Right lobe of liver (tissue), 6 donors: Measurements from ENCODE around the gene PPP1R12A. TPM values are rescaled to one million over a fixed set of nuclear protein-coding genes. Genes with fewer than 3 reads are reported as not detected.
A peak's percentile ranks its signal among the peaks of the same experiment; 100 is the strongest.

Experiments
- ATAC-seq, 4 donors: fragments of 200-7000 bp; cut with Tn5 transposase; one replicate each; pipeline ENCODE4 v1.9.1; 2020; ENCODE audit warnings: mild to moderate bottlenecking in 4 of 4, moderate library complexity in 4 of 4
- DNase-seq, 3 donors: peaks; one replicate each; pipeline ENCODE4 v3.0.0-alpha.2; 2020
- H3K27ac ChIP-seq, 3 donors: fragments of 200-600 bp; one replicate each; pipeline ENCODE4 v1.8.0; 2022
- H3K27me3 ChIP-seq, 2 donors: fragments of 200-600 bp; one replicate each; pipeline ENCODE4 v1.8.0; 2022
- H3K36me3 ChIP-seq, 4 donors: fragments of 200-600 bp; sonication (generic) in 1 of 4; one replicate each; pipeline versions ENCODE4 v1.5.1 to v1.8.0; 2017 to 2022; ENCODE audit warnings: control low read depth in 1 of 4
- H3K4me1 ChIP-seq, 4 donors: fragments of 200-600 bp; sonication (generic) in 1 of 4; one replicate each; pipeline versions ENCODE4 v1.5.1 to v1.8.0; 2017 to 2022; ENCODE audit warnings: control low read depth in 1 of 4
- H3K4me3 ChIP-seq, 3 donors: fragments of 200-600 bp; one replicate each; pipeline ENCODE4 v1.8.0; 2022
- H3K9me3 ChIP-seq, 4 donors: fragments of 200-600 bp; sonication (generic) in 1 of 4; one replicate each; pipeline versions ENCODE4 v1.5.1 to v1.8.0; 2017 to 2022; ENCODE audit warnings: control low read depth in 1 of 4
- POLR2A ChIP-seq: fragments of 450-650 bp; IDR thresholded peaks from one replicate; pipeline ENCODE4 v1.6.1; 2017; ENCODE audit warnings: antibody characterized with exemption, mild to moderate bottlenecking
- WGBS: methylation state at CpG from one replicate; pipeline ENCODE4 v1.1.6; 2018; ENCODE audit warnings: low coverage, low lambda C conversion rate; ENCODE audit not compliant: insufficient coverage; ENCODE audit errors: missing lambda C conversion rate; 5-methylcytosine and 5-hydroxymethylcytosine counted together
- intact Hi-C, 2 donors: fragments of 100-400 bp; cut with DNase I; formaldehyde crosslinking; loops; one replicate each; pipeline versions ENCODE4 v1.11.2 to v1.14.1; 2022
- total RNA-seq, 6 experiments: library from RNA; depleted of rRNA in 2 of 6; stranded (reverse); fragments of >200 nt in 2 of 6; fragmentation: NEBNext Ultra II Directional in 3 of 6; extraction: Animal tissue kit (Norgen Biotek cat#: 25700) in 3 of 6; gene quantifications; one replicate each; pipeline versions ENCODE4 v1.1.0 to v1.2.4, GENCODE V29; 2016 to 2023
- TF ChIP-seq, protein P1 (sequence below), 4 donors: fragments of 200-600 bp in 3 of 4; fragments of 450-650 bp in 1 of 4; IDR thresholded peaks; one replicate each; pipeline versions ENCODE4 v1.5.1 to v1.8.0; 2016 to 2022; ENCODE audit warnings: antibody characterized with exemption in 4 of 4, mild to moderate bottlenecking in 2 of 4
- donor health status: DM: no; HTN: yes; CAD: no.
- donor health status: DM: no; HTN: no; CAD: no.
- donor health status: DM: no; HTN: no; CAD: no.
- donor health status: DM: no; HTN: yes; CAD: no.
- donor health status: DM: no; HTN: yes; CAD: no.

Gene PPP1R12A
- total RNA-seq, 6 experiments from 2014 or later, result 13.1 to 21.0 (median 19.2) TPM

DNA sequence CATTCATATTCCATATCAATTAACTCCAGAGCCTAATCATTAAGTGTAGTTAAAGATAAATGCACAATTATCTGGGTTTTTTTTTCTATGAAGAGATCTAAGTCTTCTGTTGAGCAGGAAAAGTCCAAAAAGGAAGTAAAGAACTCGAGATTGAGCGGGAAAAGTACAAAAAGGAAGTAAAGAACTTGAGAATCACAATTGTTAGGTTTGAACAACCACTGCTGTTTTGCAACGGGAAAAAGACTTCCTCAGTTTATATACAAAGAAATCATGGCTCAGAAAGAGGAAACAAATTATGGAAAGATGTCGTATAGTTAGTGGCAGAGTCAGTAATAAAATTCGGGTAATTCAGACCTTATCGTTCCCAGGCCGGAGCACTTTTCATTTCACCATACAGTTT is 63.3 kb downstream of the PPP1R12A start:
- TF ChIP-seq, protein P1, sequence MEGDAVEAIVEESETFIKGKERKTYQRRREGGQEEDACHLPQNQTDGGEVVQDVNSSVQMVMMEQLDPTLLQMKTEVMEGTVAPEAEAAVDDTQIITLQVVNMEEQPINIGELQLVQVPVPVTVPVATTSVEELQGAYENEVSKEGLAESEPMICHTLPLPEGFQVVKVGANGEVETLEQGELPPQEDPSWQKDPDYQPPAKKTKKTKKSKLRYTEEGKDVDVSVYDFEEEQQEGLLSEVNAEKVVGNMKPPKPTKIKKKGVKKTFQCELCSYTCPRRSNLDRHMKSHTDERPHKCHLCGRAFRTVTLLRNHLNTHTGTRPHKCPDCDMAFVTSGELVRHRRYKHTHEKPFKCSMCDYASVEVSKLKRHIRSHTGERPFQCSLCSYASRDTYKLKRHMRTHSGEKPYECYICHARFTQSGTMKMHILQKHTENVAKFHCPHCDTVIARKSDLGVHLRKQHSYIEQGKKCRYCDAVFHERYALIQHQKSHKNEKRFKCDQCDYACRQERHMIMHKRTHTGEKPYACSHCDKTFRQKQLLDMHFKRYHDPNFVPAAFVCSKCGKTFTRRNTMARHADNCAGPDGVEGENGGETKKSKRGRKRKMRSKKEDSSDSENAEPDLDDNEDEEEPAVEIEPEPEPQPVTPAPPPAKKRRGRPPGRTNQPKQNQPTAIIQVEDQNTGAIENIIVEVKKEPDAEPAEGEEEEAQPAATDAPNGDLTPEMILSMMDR (IDR thresholded peaks at IDR 0.05), result no peak
- no peak for TF ChIP-seq POLR2A
- 55% methylated on average over 6 of the region's 7 CpGs for WGBS
- no peaks in the 10 kb centered on the region for H3K27me3 ChIP-seq
- intact Hi-C loops, result no loop called here
- H3K36me3 ChIP-seq, result no peaks in the 10 kb centered on the region
- H3K9me3 ChIP-seq, result no peaks in the 10 kb centered on the region
- H3K27ac ChIP-seq, result no peak overlapping the region
- DNase-seq (no peak), ATAC-seq (peak in 2 of 4 donors; percentile 34 to 47)
- H3K4me1 ChIP-seq, result no peaks in the 10 kb centered on the region
- H3K4me3 ChIP-seq, result no peak overlapping the region

DNA sequence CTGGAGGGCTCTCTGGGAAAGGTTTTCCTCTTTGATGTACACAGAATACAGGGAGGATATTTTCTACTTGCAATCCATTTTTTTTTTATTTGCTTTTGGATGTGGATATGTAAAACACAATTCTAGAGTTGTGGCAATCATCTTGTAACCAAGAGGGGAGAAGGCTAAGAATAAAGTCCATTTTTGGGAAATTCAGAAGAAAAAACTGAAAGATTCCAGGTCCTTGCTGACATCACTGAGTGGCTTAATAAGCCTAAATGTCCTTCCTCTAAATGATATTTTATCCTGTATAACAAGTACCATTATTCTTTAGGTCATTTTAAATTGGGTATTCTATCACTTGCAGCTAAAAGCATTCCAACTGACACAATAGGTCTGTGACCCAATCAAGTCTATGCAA is 64.0 kb downstream of the PPP1R12A start:
- DNase-seq (no peak), ATAC-seq (no peak)
- no peaks in the 10 kb centered on the region for H3K4me1 ChIP-seq
- H3K9me3 ChIP-seq, result no peaks in the 10 kb centered on the region
- no peak overlapping the region for H3K4me3 ChIP-seq
- no peaks in the 10 kb centered on the region for H3K27me3 ChIP-seq
- H3K36me3 ChIP-seq, result no peaks in the 10 kb centered on the region
- no peak overlapping the region for H3K27ac ChIP-seq
- no peak for TF ChIP-seq POLR2A
- intact Hi-C loops, result no loop called here

DNA sequence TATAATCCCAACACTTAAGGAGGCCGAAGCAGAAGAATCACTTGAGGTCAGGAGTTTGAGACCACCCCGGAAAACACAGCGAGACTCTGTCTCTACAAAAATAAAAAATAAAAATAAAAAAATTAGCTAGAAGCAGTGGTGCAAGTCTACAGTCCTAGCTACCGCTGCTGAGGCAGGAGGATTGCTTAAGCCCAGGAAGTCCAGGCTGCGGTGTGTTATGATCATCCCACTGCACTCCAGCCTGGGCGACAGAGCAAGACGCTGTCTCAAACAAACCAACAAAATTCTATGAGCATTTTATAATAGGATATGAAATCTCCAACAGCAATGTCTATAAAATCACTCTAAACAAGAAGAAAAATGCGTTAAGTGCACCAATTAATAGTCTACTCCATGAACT is 75.3 kb downstream of the PPP1R12A start:
- Histone ChIP-seq H3K27me3 (no peaks in the 10 kb centered on the region), H3K9me3 (no peaks in the 10 kb centered on the region), H3K36me3 (no peaks in the 10 kb centered on the region), H3K27ac (no peak overlapping the region), H3K4me3 (no peak overlapping the region), H3K4me1 (no peaks in the 10 kb centered on the region)
- no peak for TF ChIP-seq POLR2A
- TF ChIP-seq, protein P1 (IDR thresholded peaks at IDR 0.05), result no peak
- 90% methylated on average over 8 of the region's 8 CpGs for WGBS
- intact Hi-C loops, result no loop called here
- no peak for ATAC-seq
- no peak for DNase-seq

DNA sequence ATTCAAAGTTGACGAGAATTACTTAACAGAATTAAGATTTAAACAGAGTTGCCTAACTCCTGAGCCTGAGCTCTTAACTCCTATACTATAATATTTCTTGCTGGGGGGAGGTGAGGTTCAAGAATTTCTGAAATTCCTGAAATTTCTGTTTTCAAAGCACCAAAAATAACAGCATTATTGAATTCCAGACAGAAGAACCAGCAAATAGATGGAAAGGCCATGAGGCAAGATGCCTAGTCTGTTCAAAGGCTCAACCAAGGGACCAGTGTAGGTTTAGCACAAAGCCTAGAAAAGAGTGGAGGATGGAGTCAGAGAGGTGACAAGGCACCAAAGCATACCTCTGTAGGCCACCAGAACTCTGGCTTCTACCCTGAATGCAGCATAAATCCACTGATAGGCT is 76.4 kb downstream of the PPP1R12A start:
- H3K9me3 ChIP-seq, result no peaks in the 10 kb centered on the region
- H3K36me3 ChIP-seq, result no peaks in the 10 kb centered on the region
- intact Hi-C loops, result no loop called here
- DNase-seq (no peak), ATAC-seq (no peak)
- no peak overlapping the region for H3K27ac ChIP-seq
- WGBS, result 75% methylated on average over 1 of the region's 1 CpG
- no peak for TF ChIP-seq POLR2A
- H3K4me1 ChIP-seq, result no peaks in the 10 kb centered on the region
- H3K4me3 ChIP-seq, result no peak overlapping the region
- H3K27me3 ChIP-seq, result no peaks in the 10 kb centered on the region

DNA sequence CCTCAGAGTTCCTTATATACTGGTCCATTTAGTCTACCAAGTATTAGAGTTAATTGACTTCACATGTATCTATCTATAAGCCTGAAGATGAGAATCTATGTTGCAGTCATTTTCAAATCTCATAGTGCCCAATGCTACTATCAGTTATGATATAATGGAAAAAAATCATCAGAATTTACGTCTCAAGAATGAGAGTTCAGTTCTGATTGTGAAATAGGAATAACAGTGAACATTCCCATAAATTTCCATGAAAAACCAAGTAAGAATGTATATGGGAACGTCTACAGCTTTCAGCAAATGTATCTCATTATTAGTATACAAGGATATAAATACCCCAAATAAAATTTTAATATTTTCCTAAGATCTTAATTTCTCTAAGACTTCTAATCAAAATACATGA is 77.2 kb downstream of the PPP1R12A start:
- no peaks in the 10 kb centered on the region for H3K4me1 ChIP-seq
- no peak overlapping the region for H3K27ac ChIP-seq
- H3K4me3 ChIP-seq, result no peak overlapping the region
- no peaks in the 10 kb centered on the region for H3K27me3 ChIP-seq
- WGBS, result 68% methylated on average over 2 of the region's 2 CpGs
- ATAC-seq, result no peak
- TF ChIP-seq POLR2A, result no peak
- TF ChIP-seq, protein P1 (IDR thresholded peaks at IDR 0.05), result no peak
- DNase-seq, result no peak
- H3K9me3 ChIP-seq, result no peaks in the 10 kb centered on the region
- intact Hi-C loops, result no loop called here
- no peaks in the 10 kb centered on the region for H3K36me3 ChIP-seq
